GM21717 (cell line): Measurements from ENCODE around the gene RREB1.
A peak's percentile ranks its signal among the peaks of the same experiment; 100 is the strongest.

ENCODE experiments used
- ATAC-seq: cut with Tn5 transposase; IDR thresholded peaks from one replicate; pipeline ENCODE4 v1.9.1; 2021; ENCODE audit warnings: mild to moderate bottlenecking, moderate library complexity; ENCODE audit not compliant: unreplicated experiment

Gene RREB1

GRCh38 chr6:7163661-7164071 is 55.9 kb downstream of the RREB1 start:
- ATAC-seq, result no peak

- ATAC-seq, result no peak
These were observed 56.8 kb downstream of the RREB1 start for GRCh38 chr6:7164536-7165001.

GRCh38 chr6:7165002-7165889 is 57.5 kb downstream of the RREB1 start:
- ATAC-seq, result no peak

- ATAC-seq, result no peak
These were observed 58.1 kb downstream of the RREB1 start for GRCh38 chr6:7165890-7166267.

GRCh38 chr6:7166410-7167293 is 58.9 kb downstream of the RREB1 start:
- ATAC-seq, result no peak

GRCh38 chr6:7169296-7169721 is 61.5 kb downstream of the RREB1 start:
- ATAC-seq, result no peak

- ATAC-seq, result no peak
These were observed 62.5 kb downstream of the RREB1 start for GRCh38 chr6:7170117-7170732.

- ATAC-seq, result no peak
These were observed 63.4 kb downstream of the RREB1 start for GRCh38 chr6:7171119-7171518.

GRCh38 chr6:7171733-7172132 is 64.0 kb downstream of the RREB1 start:
- ATAC-seq, result no peak

GRCh38 chr6:7172649-7173048 is 64.9 kb downstream of the RREB1 start:
- no peak for ATAC-seq

- no peak for ATAC-seq
These were observed 66.2 kb downstream of the RREB1 start for GRCh38 chr6:7173843-7174503.

- no peak for ATAC-seq
These were observed 67.7 kb downstream of the RREB1 start for GRCh38 chr6:7175462-7175861.

- ATAC-seq, result no peak
These were observed 68.4 kb downstream of the RREB1 start for GRCh38 chr6:7176208-7176607.

GRCh38 chr6:7178280-7178679 is 70.5 kb downstream of the RREB1 start:
- no peak for ATAC-seq

- no peak for ATAC-seq
These were observed 73.0 kb downstream of the RREB1 start for GRCh38 chr6:7180751-7181150.

GRCh38 chr6:7183707-7184106 is 75.9 kb downstream of the RREB1 start:
- no peak for ATAC-seq

GRCh38 chr6:7184502-7184901 is 76.7 kb downstream of the RREB1 start:
- ATAC-seq, result no peak

GRCh38 chr6:7185561-7185960 is 77.8 kb downstream of the RREB1 start:
- ATAC-seq, result no peak

GRCh38 chr6:7188492-7188891 is 80.7 kb downstream of the RREB1 start:
- ATAC-seq, result peak; percentile 91

GRCh38 chr6:7189101-7189758 is 81.5 kb downstream of the RREB1 start:
- no peak for ATAC-seq
